Type B pancreatic cell (in vitro differentiated cells): ENCODE measurements around the gene SLCO1B1. TPM values are rescaled to one million over a fixed set of nuclear protein-coding genes. Genes with fewer than 3 reads are reported as not detected.
A peak's percentile ranks its signal among the peaks of the same experiment; 100 is the strongest.

Source experiments
- DNase-seq: peaks from one replicate; pipeline ENCODE4 v3.0.0; 2021; ENCODE audit warnings: mixed read lengths; ENCODE audit not compliant: unreplicated experiment; ENCODE audit errors: extremely low spot score
- H3K27ac Mint-ChIP-seq: 2 replicates; pipeline ENCODE4 v1.8.0; 2021; ENCODE audit warnings: mild to moderate bottlenecking, mixed read lengths
- H3K27me3 Mint-ChIP-seq: 2 replicates; pipeline ENCODE4 v1.8.0; 2021; ENCODE audit warnings: mixed read lengths
- H3K36me3 Mint-ChIP-seq: 2 replicates; pipeline ENCODE4 v1.8.0; 2021; ENCODE audit warnings: mixed read lengths
- H3K4me1 Mint-ChIP-seq: one replicate; pipeline ENCODE4 v1.8.0; 2021; ENCODE audit warnings: mixed read lengths; ENCODE audit not compliant: unreplicated experiment
- H3K4me3 Mint-ChIP-seq: 2 replicates; pipeline ENCODE4 v1.8.0; 2021; ENCODE audit warnings: mild to moderate bottlenecking, mixed read lengths
- H3K9me3 Mint-ChIP-seq: 2 replicates; pipeline ENCODE4 v1.8.0; 2021; ENCODE audit warnings: mixed read lengths
- CTCF ChIP-seq: fragments of 200-600 bp; sonication (generic); conservative IDR thresholded peaks from 2 replicates; pipeline ENCODE4 v1.5.0; 2021; ENCODE audit warnings: antibody characterized with exemption, mild to moderate bottlenecking
- total RNA-seq: library from RNA; stranded (reverse); gene quantifications from 2 replicates; pipeline ENCODE4 v1.2.1, GENCODE V29; 2021; ENCODE audit warnings: low replicate concordance

Gene SLCO1B1
- total RNA-seq, 1 donor from 2014 or later: not detected

GRCh38 chr12:21151184-21151583 lies 20.2 kb downstream of the SLCO1B1 start:
- no peak overlapping the region for H3K4me3 Mint-ChIP-seq
- TF ChIP-seq CTCF: no peak
- no peak for DNase-seq
- H3K4me1 Mint-ChIP-seq: no peaks in the 10 kb centered on the region
- no peaks in the 10 kb centered on the region for H3K9me3 Mint-ChIP-seq
- H3K36me3 Mint-ChIP-seq: no peaks in the 10 kb centered on the region
- H3K27ac Mint-ChIP-seq: no peak overlapping the region
- H3K27me3 Mint-ChIP-seq: no peaks in the 10 kb centered on the region

- Mint-ChIP-seq H3K27me3 (no peaks in the 10 kb centered on the region), H3K4me3 (no peak overlapping the region), H3K9me3 (no peaks in the 10 kb centered on the region), H3K36me3 (no peaks in the 10 kb centered on the region), H3K4me1 (no peaks in the 10 kb centered on the region), H3K27ac (no peak overlapping the region)
- DNase-seq: no peak
- no peak for TF ChIP-seq CTCF
Observed at GRCh38 chr12:21155522-21156351, 24.7 kb downstream of the SLCO1B1 start.

- H3K27me3 Mint-ChIP-seq: peaks cover 3% of the 10 kb centered on the region
- DNase-seq: no peak
- no peaks in the 10 kb centered on the region for H3K9me3 Mint-ChIP-seq
- H3K4me1 Mint-ChIP-seq: no peaks in the 10 kb centered on the region
- no peak for TF ChIP-seq CTCF
- no peak overlapping the region for H3K27ac Mint-ChIP-seq
- no peak overlapping the region for H3K4me3 Mint-ChIP-seq
- no peaks in the 10 kb centered on the region for H3K36me3 Mint-ChIP-seq
Observed at GRCh38 chr12:21165048-21165447, 34.1 kb downstream of the SLCO1B1 start.

GRCh38 chr12:21169878-21170472 lies 39.0 kb downstream of the SLCO1B1 start:
- H3K27ac Mint-ChIP-seq: no peak overlapping the region
- DNase-seq: no peak
- H3K36me3 Mint-ChIP-seq: no peaks in the 10 kb centered on the region
- H3K27me3 Mint-ChIP-seq: peaks cover 6% of the 10 kb centered on the region
- H3K4me3 Mint-ChIP-seq: no peak overlapping the region
- H3K4me1 Mint-ChIP-seq: no peaks in the 10 kb centered on the region
- H3K9me3 Mint-ChIP-seq: no peaks in the 10 kb centered on the region
- peak; percentile 89 for TF ChIP-seq CTCF

- H3K27me3 Mint-ChIP-seq: peaks cover 10% of the 10 kb centered on the region
- no peak for TF ChIP-seq CTCF
- no peaks in the 10 kb centered on the region for H3K4me1 Mint-ChIP-seq
- no peaks in the 10 kb centered on the region for H3K9me3 Mint-ChIP-seq
- no peak overlapping the region for H3K27ac Mint-ChIP-seq
- H3K36me3 Mint-ChIP-seq: no peaks in the 10 kb centered on the region
- no peak overlapping the region for H3K4me3 Mint-ChIP-seq
- DNase-seq: no peak
Observed at GRCh38 chr12:21172079-21172478, 41.1 kb downstream of the SLCO1B1 start.
